HPDE6-E6E7 (cell line): ENCODE measurements around the gene CTRB2.
"Not testable (repeated sequence)": the region's sequence is repeated elsewhere in the genome, so short reads cannot be mapped to it uniquely, and the experiment has no call there.

Source experiments
- DNase-seq: peaks from one replicate; pipeline ENCODE4 v3.0.0; 2011; ENCODE audit warnings: missing footprints; ENCODE audit errors: extremely low spot score

Gene CTRB2

DNA sequence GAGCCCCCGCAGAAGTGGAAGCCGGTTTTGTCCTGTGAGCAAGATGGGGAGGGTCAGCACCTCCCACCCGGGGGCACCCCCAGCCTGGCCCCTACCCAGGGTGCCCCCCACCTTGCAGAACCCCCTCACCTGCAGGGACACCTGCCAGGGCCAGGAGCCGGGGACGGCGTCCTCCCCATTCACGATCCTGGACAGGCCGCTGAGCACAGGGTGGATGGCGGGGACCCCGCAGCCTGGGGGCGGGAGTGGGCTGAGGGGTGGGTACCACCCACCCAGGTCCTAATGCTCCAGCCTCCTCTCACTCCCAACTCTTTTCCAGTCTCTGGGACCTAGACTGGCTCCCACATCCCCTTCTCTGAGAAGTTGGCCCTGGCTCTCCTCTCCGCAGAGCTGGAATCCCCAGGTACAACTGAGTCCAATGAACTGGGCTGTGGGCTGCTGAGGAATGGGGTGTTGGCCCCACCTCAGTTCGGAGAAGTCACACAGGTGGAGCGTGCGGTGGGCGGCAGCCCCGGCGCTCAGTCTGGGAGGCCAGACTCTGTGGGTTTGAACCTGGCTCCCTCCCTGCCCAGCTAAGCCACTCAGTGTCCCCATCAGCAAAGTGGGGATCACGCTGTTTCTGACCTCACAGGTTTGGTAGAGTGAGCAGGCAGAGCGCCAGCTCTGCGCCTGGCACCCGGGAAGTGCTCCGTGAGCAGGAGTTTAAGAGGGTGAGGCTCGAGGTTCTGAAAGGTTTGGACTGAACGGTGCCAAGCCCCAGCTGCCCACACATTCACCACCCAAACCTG lies 806 bp downstream of the CTRB2 start:
- not testable (repeated sequence) for DNase-seq

GRCh38 chr16:75205438-75205837 lies 1.5 kb downstream of the CTRB2 start:
- DNase-seq: not testable (repeated sequence)

GRCh38 chr16:75204905-75205304 lies 2.1 kb downstream of the CTRB2 start:
- DNase-seq: not testable (repeated sequence)

GRCh38 chr16:75204410-75204758 lies 2.6 kb downstream of the CTRB2 start:
- no peak for DNase-seq

DNA sequence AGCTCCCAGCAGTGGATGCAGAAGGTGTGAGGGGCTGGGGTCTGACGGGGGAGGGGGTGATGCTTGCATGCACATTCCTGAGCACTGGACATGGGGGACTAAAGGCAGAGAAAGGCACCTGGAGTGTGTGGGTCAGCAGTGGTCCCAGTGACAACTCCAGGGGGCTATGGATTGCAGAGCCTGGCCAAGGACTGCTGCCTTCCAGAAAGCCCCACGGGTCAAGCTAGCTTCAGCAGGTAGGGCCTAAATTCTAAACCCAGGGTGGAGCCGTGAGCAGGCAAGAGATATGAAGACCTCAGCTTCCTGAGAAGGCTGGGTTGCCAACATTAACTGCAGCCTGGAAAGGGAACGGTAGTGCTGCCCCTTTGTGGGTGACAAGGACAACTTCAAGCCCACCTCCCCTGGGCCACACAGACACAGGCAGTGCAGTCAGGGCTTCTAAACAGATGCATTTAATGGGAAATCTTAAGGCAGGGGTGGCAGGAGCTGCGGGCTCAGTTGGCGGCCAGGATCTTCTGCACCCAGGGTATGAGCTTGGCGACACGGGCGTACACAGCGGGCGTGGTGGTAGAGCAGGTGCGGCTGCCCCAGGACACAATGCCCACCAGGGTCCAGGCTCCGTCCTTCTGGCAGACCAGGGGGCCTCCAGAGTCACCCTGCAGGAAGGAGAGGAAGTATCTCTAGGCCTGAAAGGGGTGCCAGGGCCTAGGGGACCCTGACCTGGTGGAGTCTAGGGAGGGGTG lies 3.1 kb downstream of the CTRB2 start:
- no peak for DNase-seq

DNA sequence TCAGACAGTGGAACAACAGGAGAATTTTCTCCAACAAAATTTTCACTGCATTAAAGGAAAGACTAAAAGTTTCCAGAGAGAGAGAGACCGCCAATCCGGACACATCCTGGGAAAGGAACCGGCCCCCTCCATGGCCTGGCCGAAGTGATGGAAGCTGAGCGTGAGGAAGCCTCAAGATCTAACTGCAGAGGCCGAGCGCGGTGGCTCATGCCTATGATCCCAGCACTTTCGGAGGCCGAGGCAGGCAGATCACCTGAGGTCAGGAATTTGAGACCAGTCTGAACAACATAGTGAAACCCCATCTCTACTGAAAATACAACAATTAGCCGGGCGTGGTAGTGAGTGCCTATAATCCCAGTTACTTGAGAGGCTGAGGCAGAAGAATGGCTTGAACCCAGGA lies 3.9 kb downstream of the CTRB2 start:
- DNase-seq: no peak

DNA sequence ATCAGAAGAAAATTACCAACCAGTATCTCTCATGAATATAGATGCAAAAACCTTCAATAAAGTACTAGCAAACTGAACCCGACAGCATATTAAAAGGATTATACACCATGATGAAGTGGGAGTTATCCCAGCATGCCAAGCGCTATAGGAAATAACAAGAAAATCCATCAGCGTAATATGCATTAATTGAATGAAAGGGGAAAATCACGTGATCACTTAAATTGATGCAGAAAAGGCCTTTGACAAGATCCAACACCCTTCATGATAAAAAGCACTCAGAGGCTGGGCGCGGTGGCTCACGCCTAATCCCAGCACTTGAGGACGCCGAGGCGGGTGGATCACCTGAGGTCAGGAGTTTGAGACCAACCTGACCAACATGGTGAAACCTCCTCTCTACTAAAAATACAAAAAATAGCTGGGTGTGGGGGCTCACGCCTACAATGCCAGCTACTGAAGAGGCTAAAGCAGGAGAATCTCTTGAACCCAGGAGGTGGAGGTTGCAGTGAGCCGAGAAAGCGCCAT lies 4.8 kb downstream of the CTRB2 start:
- no peak for DNase-seq

DNA sequence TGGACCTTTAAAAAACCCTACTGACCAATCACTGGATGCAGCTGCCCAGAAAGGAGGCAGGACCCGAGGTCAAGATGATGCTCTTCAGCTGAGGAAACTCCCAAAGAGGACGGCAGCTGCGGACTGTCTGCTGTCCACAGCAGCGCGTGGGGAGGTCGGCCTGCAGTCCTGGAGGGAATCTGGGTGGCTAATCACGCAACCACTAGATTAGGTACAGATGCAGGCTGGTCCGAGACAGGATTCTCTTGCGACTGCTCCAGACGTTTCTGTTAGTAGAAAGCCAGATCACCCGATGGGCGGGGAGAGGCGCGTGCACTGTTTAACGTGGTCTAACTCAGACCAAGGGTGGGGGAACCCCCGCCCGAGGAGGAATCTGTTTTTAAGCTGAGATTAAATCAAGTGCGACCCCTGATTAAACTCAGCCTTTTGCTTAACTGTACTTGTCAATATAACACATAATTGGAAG lies 8.8 kb downstream of the CTRB2 start:
- DNase-seq: no peak

- no peak for DNase-seq
Observed at GRCh38 chr16:75197522-75198134, 9.3 kb downstream of the CTRB2 start.

- no peak for DNase-seq
Observed at GRCh38 chr16:75196836-75197235, 10.1 kb downstream of the CTRB2 start.

DNA sequence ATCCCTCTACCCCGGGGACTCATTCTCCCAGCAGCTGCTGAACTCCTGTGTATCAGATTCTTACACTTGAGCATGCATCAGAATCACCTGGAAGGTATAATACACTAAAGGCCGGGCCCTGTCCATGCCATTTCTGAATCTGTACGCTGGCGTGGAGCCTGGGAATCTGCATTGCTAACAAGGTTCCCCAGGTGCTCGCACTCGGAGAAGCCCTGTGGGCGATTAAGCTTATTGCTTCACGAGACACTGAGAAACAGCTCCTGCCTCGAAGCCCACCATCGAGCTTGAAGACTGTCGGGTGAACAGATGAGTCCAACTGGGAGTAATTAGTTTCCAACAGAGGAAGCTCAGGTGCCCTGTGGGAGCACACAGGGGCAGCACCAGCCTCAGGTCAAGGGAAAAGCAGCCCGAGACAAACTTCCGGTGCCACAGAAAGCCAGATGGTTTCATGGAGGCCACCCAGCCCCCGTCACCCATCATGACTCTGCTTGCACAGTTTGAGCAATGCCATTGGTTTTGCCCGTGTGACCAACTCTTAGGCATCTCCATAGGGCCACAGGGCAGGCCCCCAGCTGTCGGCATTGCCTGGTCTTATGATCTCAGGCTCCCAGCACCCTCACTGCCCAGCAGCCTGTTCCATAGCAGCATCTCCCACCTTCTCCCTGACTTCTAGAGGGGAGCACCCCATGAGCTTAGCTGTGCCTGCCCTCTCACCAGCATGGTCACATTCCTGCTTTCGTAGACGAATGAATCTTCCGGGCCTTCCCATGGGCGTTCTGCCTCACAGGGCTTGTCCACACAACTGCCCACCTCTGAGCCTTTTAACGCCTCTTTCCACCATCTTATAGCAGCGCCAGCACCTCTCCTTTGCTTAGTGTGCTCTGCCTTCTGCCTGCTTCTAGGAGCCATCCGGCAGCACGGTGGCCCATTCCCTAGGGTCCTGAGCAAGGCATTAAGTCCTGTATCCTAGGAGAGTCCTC lies 10.9 kb downstream of the CTRB2 start:
- DNase-seq: no peak

GRCh38 chr16:75193730-75194444 lies 13.1 kb downstream of the CTRB2 start:
- DNase-seq: no peak

GRCh38 chr16:75193265-75193650 lies 13.7 kb downstream of the CTRB2 start:
- no peak for DNase-seq

- no peak for DNase-seq
Observed at GRCh38 chr16:75192606-75193264, 14.2 kb downstream of the CTRB2 start.

GRCh38 chr16:75189638-75190245 lies 17.2 kb downstream of the CTRB2 start:
- no peak for DNase-seq

DNA sequence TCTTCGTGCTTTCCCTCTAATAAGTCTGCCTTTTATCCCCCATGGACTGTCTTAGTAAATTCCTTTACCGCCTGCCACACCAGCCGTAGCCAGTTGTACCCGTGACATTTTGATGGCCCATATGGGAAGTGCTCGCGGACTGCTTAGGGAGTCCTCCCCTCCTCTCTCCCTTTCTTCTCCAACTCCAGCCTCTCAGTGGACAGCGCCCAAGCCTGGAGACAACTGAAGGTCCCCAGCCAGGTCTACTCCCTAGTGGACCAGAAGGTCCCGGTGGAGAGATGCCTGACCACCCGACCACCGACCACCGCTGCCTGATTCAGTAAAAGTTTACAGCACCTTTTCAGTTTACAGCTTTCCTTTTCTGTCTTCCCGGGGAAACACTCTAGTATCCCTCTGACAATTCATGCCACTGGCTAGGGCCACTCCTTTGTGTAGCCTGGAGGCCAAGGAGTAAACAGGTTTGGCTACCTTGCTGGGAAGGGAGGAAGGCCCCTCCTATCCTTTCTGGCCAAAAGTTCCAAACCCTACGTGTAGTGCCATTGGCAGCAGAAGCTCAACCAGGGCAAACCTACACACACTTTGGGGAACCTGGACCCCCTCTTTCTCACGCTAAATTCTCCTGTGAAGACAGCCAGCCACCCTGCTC lies 18.0 kb downstream of the CTRB2 start:
- DNase-seq: peak; percentile 61

GRCh38 chr16:75181630-75182029 lies 25.3 kb downstream of the CTRB2 start:
- DNase-seq: no peak

DNA sequence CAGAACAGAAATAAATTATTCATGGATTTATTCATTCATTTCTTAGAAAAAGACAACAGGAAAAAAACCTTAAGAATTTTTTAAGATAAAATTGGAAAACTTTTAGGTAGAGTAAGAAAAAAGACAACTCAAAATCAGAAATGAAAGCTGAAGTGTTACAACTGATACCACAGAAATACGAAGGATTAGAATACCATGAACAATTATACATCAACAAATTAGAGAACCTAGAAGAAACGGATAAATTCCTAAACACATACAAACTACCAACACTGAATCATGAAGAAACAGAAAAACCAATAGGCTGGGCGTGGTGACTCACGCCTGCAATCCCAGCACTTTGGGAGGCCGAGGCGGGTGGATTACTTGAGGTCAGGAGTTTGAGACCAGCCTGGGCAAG lies 27.8 kb downstream of the CTRB2 start:
- no peak for DNase-seq

DNA sequence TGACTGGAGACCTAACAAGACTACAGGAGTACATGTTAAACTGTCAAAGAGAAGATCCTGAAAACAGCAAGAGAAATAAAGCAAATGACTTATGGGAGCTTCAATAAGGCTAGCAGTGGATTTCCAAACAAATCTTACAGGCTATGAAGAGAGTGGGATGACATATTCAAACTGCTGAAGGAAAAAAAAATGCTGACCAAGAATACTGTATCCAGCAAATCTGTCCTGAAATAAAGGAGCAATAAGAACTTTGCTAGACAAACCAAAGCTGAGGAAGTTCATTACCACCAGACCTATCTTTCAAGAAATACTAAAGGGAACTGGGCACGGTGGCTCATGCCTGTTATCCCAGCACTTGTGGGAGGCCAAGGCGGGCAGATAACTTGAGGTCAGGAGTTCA lies 30.0 kb downstream of the CTRB2 start:
- no peak for DNase-seq
